ENCODE results near the gene RAB5B. TPM values are rescaled to one million over a fixed set of nuclear protein-coding genes. Genes with fewer than 3 reads are reported as not detected.
A peak's percentile ranks its signal among the peaks of the same experiment; 100 is the strongest.
"Not testable (repeated sequence)": the region's sequence is repeated elsewhere in the genome, so short reads cannot be mapped to it uniquely, and the experiment has no call there.

Gene RAB5B
- total and polyA plus RNA-seq, 9 donors, result 62.1 to 116 (median 111) TPM

DNA sequence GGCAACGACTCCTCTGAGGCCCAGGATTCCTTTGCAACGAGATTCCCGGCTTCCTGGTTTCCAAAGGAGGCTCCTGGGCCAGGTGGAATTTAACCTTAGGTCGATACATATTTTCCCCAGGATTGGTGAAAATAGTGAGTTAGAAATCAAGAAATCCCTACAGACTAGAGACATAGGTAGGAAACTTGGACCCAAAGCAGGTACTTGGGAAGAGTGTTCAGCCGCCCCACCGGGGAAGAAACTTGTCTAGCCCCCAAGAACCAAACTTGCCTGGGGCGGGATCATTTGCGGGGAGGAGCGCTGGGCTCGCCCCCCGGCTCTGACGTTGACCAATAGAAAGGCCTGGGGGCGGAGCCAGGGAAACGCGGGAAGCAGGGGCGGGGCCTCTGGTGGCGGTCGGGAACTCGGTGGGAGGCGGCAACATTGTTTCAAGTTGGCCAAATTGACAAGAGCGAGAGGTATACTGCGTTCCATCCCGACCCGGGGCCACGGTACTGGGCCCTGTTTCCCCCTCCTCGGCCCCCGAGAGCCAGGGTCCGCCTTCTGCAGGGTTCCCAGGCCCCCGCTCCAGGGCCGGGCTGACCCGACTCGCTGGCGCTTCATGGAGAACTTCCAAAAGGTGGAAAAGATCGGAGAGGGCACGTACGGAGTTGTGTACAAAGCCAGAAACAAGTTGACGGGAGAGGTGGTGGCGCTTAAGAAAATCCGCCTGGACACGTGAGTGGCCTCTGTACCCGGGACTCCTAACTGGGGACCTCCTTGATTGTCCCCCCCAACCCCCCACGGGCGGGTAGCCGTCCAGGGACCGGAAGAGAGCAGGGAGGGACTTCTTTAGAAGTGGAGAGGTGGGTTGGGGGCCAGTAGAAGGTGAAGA is 7.2 kb upstream of the RAB5B start, which contains the start of gene CDK2:
CDK2 (plus strand) TSS at position 423 of the 874 bp plus-strand sequence; CDS start at position 602, 179 bp downstream.
- Histone ChIP-seq H3K4me3 (ENCODE audit: low read length) (peak within 1 kb of the TSS; percentile 98), H3K36me3 (ENCODE audit: control insufficient read depth, insufficient read depth, low read length) (peaks cover 19% of the 10 kb centered on the region), H3K27me3 (ENCODE audit: control insufficient read depth, insufficient read depth, low read length) (no peaks in the 10 kb centered on the region), H3K4me1 (ENCODE audit: control insufficient read depth, insufficient read depth, low read length) (peaks cover 18% of the 10 kb centered on the region), H3K9me3 (replicated peaks; ENCODE audit: control insufficient read depth, low read depth, low read length) (no peaks in the 10 kb centered on the region), H3K27ac (ENCODE audit: low read length) (peak within 1 kb of the TSS; percentile 92)
- DNase-seq, result peak; percentile 95
- 0% methylated on average over 28 of the region's 45 CpGs for WGBS (ENCODE audit: insufficient coverage)

GRCh38 chr12:55969356-55969755 is 4.5 kb upstream of the RAB5B start:
- WGBS (ENCODE audit: insufficient coverage), result no CpG with 5 or more reads among the region's 4 CpGs
- peaks cover 20% of the 10 kb centered on the region for H3K36me3 ChIP-seq (ENCODE audit: control insufficient read depth, insufficient read depth, low read length)
- no peaks in the 10 kb centered on the region for H3K9me3 ChIP-seq (replicated peaks; ENCODE audit: control insufficient read depth, low read depth, low read length)
- no peak overlapping the region for H3K27ac ChIP-seq (ENCODE audit: low read length)
- H3K4me3 ChIP-seq (ENCODE audit: low read length), result no peak overlapping the region
- H3K4me1 ChIP-seq (ENCODE audit: control insufficient read depth, insufficient read depth, low read length), result peaks cover 24% of the 10 kb centered on the region
- H3K27me3 ChIP-seq (ENCODE audit: control insufficient read depth, insufficient read depth, low read length), result no peaks in the 10 kb centered on the region
- DNase-seq, result no peak

- Histone ChIP-seq H3K9me3 (replicated peaks; ENCODE audit: control insufficient read depth, low read depth, low read length) (no peaks in the 10 kb centered on the region), H3K4me3 (ENCODE audit: low read length) (no peak overlapping the region), H3K27me3 (ENCODE audit: control insufficient read depth, insufficient read depth, low read length) (no peaks in the 10 kb centered on the region), H3K27ac (ENCODE audit: low read length) (no peak overlapping the region), H3K4me1 (ENCODE audit: control insufficient read depth, insufficient read depth, low read length) (peaks cover 29% of the 10 kb centered on the region), H3K36me3 (ENCODE audit: control insufficient read depth, insufficient read depth, low read length) (peaks cover 20% of the 10 kb centered on the region)
- no peak for DNase-seq
- WGBS (ENCODE audit: insufficient coverage), result 88% methylated on average over 3 of the region's 7 CpGs
These were observed 3.1 kb upstream of the RAB5B start for GRCh38 chr12:55970775-55971174.

GRCh38 chr12:55972042-55972441 is 1.8 kb upstream of the RAB5B start:
- 60% methylated on average over 1 of the region's 3 CpGs for WGBS (ENCODE audit: insufficient coverage)
- DNase-seq, result no peak
- Histone ChIP-seq H3K27ac (ENCODE audit: low read length) (peak overlapping the region; percentile 98), H3K9me3 (replicated peaks; ENCODE audit: control insufficient read depth, low read depth, low read length) (no peaks in the 10 kb centered on the region), H3K27me3 (ENCODE audit: control insufficient read depth, insufficient read depth, low read length) (no peaks in the 10 kb centered on the region), H3K36me3 (ENCODE audit: control insufficient read depth, insufficient read depth, low read length) (peaks cover 30% of the 10 kb centered on the region), H3K4me3 (ENCODE audit: low read length) (no peak overlapping the region), H3K4me1 (ENCODE audit: control insufficient read depth, insufficient read depth, low read length) (peaks cover 21% of the 10 kb centered on the region)

DNA sequence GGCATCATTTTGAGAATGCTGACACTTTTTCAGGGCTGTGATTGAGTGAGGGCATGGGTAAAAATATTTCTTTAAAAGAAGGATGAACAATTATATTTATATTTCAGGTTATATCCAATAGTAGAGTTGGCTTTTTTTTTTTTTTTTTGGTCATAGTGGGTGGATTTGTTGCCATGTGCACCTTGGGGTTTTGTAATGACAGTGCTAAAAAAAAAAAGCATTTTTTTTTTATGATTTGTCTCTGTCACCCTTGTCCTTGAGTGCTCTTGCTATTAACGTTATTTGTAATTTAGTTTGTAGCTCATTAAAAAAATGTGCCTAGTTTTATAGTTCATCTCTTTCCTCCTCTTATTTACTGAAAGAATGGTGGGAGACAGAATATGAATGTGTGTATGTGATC is 1.4 kb upstream of the RAB5B start:
- Histone ChIP-seq H3K9me3 (replicated peaks; ENCODE audit: control insufficient read depth, low read depth, low read length) (no peaks in the 10 kb centered on the region), H3K4me1 (ENCODE audit: control insufficient read depth, insufficient read depth, low read length) (peaks cover 17% of the 10 kb centered on the region), H3K4me3 (ENCODE audit: low read length) (peak overlapping the region; percentile 64), H3K36me3 (ENCODE audit: control insufficient read depth, insufficient read depth, low read length) (peaks cover 31% of the 10 kb centered on the region), H3K27me3 (ENCODE audit: control insufficient read depth, insufficient read depth, low read length) (no peaks in the 10 kb centered on the region), H3K27ac (ENCODE audit: low read length) (peak overlapping the region; percentile 98)
- no CpG with 5 or more reads among the region's 1 CpG for WGBS (ENCODE audit: insufficient coverage)
- DNase-seq, result no peak

DNA sequence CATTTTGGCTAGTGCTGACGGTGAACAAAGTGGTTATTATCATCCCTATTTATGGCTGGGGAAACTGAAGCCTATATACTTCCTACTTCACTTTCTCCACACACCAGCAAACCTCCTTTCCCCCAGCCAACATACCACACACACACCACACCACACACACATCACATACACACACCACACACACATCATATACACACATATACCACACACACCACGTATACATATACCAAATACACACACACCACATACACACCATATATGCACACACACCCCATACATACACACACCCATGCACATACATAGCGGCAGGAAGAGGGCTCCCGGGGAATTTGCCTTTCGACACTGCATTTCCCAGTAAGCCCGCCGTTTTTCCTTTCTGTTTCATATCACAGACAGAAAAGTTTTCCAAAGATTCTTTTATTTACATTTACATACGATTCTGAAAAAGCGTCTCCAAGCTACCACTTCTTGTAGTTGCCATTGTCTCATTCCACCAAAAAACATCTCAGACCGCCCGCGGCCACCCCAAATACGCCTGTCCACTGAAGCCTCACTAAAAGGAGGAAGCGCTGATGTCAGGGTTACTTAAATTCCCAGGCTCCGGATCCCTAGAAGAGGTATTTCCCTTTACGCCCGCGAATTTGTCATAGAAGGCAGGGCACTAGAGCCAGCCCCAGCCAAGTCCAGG is 823 bp upstream of the RAB5B start:
- Histone ChIP-seq H3K27ac (ENCODE audit: low read length) (peak overlapping the region; percentile 98), H3K4me3 (ENCODE audit: low read length) (peak overlapping the region; percentile 64), H3K9me3 (replicated peaks; ENCODE audit: control insufficient read depth, low read depth, low read length) (no peaks in the 10 kb centered on the region), H3K36me3 (ENCODE audit: control insufficient read depth, insufficient read depth, low read length) (peaks cover 34% of the 10 kb centered on the region), H3K27me3 (ENCODE audit: control insufficient read depth, insufficient read depth, low read length) (no peaks in the 10 kb centered on the region), H3K4me1 (ENCODE audit: control insufficient read depth, insufficient read depth, low read length) (peaks cover 13% of the 10 kb centered on the region)
- under 1% methylated on average over 16 of the region's 18 CpGs for WGBS (ENCODE audit: insufficient coverage)
- DNase-seq, result no peak

DNA sequence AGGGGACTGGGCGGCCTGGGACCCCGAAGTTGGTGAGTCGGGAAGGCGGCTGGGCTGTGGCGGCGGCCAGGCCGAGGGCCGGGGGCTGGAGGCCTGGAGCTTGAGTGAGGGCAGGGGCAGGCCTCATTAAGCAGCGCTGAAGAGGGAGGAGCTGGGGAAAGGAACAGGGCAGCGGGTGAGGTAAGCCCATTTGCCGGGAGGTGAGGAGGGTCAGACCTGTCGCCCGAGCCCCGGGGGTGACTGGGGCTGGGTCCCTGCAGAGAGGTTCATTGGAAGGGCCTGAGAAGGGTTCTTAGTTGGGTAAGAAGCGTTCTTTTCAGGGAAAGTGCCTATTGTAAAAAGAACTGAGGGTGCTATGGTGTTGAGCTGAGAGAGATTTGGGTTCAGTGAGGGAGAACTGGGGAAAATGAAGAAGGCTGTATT is 441 bp downstream of the RAB5B start:
- Histone ChIP-seq H3K4me3 (ENCODE audit: low read length) (peak overlapping the region; percentile 78), H3K27me3 (ENCODE audit: control insufficient read depth, insufficient read depth, low read length) (no peaks in the 10 kb centered on the region), H3K36me3 (ENCODE audit: control insufficient read depth, insufficient read depth, low read length) (peaks cover 35% of the 10 kb centered on the region), H3K27ac (ENCODE audit: low read length) (peak overlapping the region; percentile 92), H3K4me1 (ENCODE audit: control insufficient read depth, insufficient read depth, low read length) (peaks cover 13% of the 10 kb centered on the region), H3K9me3 (replicated peaks; ENCODE audit: control insufficient read depth, low read depth, low read length) (no peaks in the 10 kb centered on the region)
- 0% methylated on average over 14 of the region's 15 CpGs for WGBS (ENCODE audit: insufficient coverage)
- peak; percentile 69 for DNase-seq

- Histone ChIP-seq H3K9me3 (replicated peaks; ENCODE audit: control insufficient read depth, low read depth, low read length) (no peaks in the 10 kb centered on the region), H3K27ac (ENCODE audit: low read length) (no peak overlapping the region), H3K4me1 (ENCODE audit: control insufficient read depth, insufficient read depth, low read length) (peaks cover 7% of the 10 kb centered on the region), H3K36me3 (ENCODE audit: control insufficient read depth, insufficient read depth, low read length) (peaks cover 37% of the 10 kb centered on the region), H3K4me3 (ENCODE audit: low read length) (no peak overlapping the region), H3K27me3 (ENCODE audit: control insufficient read depth, insufficient read depth, low read length) (no peaks in the 10 kb centered on the region)
- 94% methylated on average over 7 of the region's 7 CpGs for WGBS (ENCODE audit: insufficient coverage)
- no peak for DNase-seq
These were observed 4.5 kb downstream of the RAB5B start for GRCh38 chr12:55978393-55978792.

DNA sequence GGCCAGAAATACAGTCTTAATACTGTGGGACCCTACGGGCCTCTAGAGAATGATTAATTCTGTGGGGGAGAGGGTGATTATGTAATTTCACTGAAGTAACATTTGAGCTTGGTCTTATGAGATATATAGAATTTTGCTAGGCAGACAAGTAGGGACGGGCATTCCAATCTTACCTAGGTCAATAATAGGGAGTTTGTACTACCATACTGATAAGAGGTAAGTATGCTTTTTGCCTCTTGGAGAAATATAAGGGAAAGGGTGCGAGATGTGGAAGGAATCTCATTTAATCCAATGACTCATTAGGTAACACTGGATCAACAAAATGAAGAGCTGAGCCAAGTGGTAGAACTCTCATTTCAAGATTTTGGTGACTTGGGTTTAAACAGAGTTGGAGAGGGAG is 5.2 kb downstream of the RAB5B start:
- H3K36me3 ChIP-seq (ENCODE audit: control insufficient read depth, insufficient read depth, low read length), result peaks cover 44% of the 10 kb centered on the region
- no peak for DNase-seq
- no peak overlapping the region for H3K27ac ChIP-seq (ENCODE audit: low read length)
- no peaks in the 10 kb centered on the region for H3K27me3 ChIP-seq (ENCODE audit: control insufficient read depth, insufficient read depth, low read length)
- whole genome bisulfite sequencing (ENCODE audit: insufficient coverage), result no CpG with 5 or more reads among the region's 3 CpGs
- no peaks in the 10 kb centered on the region for H3K9me3 ChIP-seq (replicated peaks; ENCODE audit: control insufficient read depth, low read depth, low read length)
- H3K4me1 ChIP-seq (ENCODE audit: control insufficient read depth, insufficient read depth, low read length), result peaks cover 7% of the 10 kb centered on the region
- no peak overlapping the region for H3K4me3 ChIP-seq (ENCODE audit: low read length)

DNA sequence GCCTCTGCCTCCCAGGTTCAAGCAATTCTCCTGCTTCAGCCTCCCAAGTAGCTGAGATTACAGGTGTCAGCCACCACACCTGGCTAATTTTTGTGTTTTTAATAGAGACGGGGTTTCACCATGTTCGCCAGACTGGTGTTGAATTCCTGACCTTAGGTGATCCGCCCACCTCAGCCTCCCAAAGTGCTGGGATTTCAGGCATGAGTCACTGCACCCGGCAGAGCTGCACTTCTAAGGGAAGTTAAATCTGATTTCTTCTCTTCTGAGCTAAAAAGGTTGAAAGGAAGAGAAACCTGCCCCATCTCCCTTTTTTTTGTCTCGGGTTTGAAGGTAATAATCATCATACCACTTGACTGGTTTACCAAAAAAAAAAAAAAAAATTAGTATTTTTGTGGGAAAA is 8.0 kb downstream of the RAB5B start:
- not testable (repeated sequence) for H3K4me3 ChIP-seq (ENCODE audit: low read length); H3K4me1 ChIP-seq (ENCODE audit: control insufficient read depth, insufficient read depth, low read length); H3K27me3 ChIP-seq (ENCODE audit: control insufficient read depth, insufficient read depth, low read length); H3K9me3 ChIP-seq (replicated peaks; ENCODE audit: control insufficient read depth, low read depth, low read length); DNase-seq; H3K27ac ChIP-seq (ENCODE audit: low read length)
- WGBS (ENCODE audit: insufficient coverage), result no CpG with 5 or more reads among the region's 5 CpGs
- peaks cover 49% of the 10 kb centered on the region for H3K36me3 ChIP-seq (ENCODE audit: control insufficient read depth, insufficient read depth, low read length)

All from muscle of leg (tissue), 11 donors.